ENCODE data around the gene IL3.

DNA sequence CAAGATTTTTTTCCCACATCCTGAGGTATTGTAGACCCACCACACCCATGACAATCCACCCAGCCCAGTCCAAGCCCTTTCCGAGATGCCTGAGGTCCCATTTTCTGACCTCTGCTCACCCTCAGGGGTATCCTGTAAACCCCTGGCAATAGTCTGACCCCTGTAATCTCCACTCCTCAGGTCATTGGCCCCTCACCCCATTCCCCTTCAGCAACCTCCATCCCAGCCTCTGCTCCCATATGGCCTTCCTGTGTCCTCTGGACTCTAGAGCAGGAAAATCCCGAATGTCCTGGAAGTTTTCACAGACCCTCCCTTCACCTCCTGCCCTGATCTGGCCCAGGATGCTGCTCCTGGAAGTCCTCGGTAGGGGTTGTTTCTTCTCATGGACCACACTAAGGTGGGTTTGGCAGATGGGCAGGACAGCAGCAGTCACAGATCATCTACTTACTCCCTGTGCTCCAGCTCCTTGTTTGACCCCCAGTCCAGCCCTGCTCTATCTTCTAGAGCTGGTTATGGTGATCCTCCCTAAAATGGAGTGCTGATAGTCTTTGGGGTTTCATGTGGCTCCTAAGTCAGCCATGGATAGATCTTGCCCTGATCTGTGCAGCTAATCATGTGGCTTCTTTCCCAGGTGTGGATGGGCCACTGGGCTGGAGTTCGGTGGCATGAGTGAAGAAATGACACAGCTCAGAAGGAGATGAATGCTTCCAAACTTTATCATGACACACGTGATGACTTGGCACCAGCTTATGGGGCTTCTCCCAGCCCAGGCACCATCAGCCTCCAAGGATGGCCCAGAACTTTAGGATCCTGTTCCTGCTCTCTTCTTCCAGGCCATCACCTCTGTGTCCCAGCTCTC lies 37.0 kb upstream of the IL3 start:
- TF ChIP-seq POLR2AphosphoS5 (IDR thresholded peaks at IDR 0.05; ENCODE audit: low read depth) (no peak), ZNF331 (CRISPR knock-in tag; IDR thresholded peaks at IDR 0.05; ENCODE audit: low read depth) (no peak), EZH2phosphoT487 (IDR thresholded peaks at IDR 0.05; ENCODE audit: unreplicated experiment) (no peak), EZH2 (IDR thresholded peaks at IDR 0.05; ENCODE audit: low read depth, unreplicated experiment) (no peak)
- TF ChIP-seq, protein P1, sequence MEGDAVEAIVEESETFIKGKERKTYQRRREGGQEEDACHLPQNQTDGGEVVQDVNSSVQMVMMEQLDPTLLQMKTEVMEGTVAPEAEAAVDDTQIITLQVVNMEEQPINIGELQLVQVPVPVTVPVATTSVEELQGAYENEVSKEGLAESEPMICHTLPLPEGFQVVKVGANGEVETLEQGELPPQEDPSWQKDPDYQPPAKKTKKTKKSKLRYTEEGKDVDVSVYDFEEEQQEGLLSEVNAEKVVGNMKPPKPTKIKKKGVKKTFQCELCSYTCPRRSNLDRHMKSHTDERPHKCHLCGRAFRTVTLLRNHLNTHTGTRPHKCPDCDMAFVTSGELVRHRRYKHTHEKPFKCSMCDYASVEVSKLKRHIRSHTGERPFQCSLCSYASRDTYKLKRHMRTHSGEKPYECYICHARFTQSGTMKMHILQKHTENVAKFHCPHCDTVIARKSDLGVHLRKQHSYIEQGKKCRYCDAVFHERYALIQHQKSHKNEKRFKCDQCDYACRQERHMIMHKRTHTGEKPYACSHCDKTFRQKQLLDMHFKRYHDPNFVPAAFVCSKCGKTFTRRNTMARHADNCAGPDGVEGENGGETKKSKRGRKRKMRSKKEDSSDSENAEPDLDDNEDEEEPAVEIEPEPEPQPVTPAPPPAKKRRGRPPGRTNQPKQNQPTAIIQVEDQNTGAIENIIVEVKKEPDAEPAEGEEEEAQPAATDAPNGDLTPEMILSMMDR (conservative IDR thresholded peaks at IDR 0.05; ENCODE audit: low read depth in 2 of 2): no peak

Data from GM23338 (cell line).